ENCODE results near the gene AVPI1. TPM values are rescaled to one million over a fixed set of nuclear protein-coding genes. Genes with fewer than 3 reads are reported as not detected.

Gene AVPI1
- total RNA-seq, 1 experiment from 2014 or later = 6.5 TPM

DNA sequence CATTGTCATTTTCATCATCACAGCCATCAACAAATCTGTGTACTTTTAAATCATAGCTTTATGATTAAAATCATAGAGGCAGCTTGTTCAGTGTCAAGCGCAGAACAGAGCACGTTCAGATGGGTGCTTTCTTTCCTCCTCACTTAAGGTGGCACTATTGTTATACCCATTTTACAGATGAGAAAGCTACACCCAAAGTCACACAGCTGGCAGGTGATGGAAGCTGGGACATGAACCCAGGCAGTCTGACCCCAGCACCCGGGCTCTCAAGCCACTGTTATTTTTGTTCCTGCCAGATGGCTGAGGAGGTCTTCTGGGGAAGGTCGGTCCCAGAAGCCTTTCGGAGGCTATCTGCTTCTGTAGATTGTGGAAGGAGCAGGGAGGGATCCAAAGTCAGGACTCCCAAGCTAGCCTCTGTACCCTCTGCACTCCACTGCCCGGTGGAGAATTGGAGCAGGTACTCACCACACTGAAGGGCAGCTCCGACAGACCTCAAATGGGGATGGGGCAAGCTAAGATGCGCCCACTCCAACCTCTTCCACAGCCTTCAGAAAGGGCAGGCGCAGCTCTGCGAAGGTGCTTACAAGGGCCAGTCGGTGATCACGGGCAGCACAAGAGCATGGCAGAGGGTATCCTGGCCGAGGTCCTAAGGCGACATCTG lies 610 bp downstream of the AVPI1 start:
- H3K79me2 ChIP-seq (ENCODE audit: insufficient read depth, low read length) = no peaks in the 10 kb centered on the region
- peaks cover 12% of the 10 kb centered on the region for H3K27me3 Mint-ChIP-seq (ENCODE audit: low read depth)

More for the DNA sequence above, 610 bp downstream of the AVPI1 start:
- peaks cover 27% of the 10 kb centered on the region in 2 experiments for H3K4me1 Mint-ChIP-seq
- no peak overlapping the region for H4K5ac ChIP-seq (ENCODE audit: insufficient read length, low read depth, low read length)
- peak overlapping the region; percentile 82 to 93 for H3K4me3 Mint-ChIP-seq
- H3K36me3 Mint-ChIP-seq (ENCODE audit: insufficient read depth in 1 of 3, low read depth in 3 of 3) = no peaks in the 10 kb centered on the region; a peak in 2 of 7 replicates
- no peak overlapping the region for H3K27ac ChIP-seq (ENCODE audit: insufficient read length, low read depth, low read length)
- peaks cover 10% of the 10 kb centered on the region for H3K23me2 ChIP-seq (ENCODE audit: insufficient read length, low read depth, low read length, poor library complexity, severe bottlenecking)
- H3K18ac ChIP-seq (ENCODE audit: insufficient read length, low read depth, low read length) = peak overlapping the region; percentile 75
- H3K4me1 ChIP-seq (ENCODE audit: insufficient read depth, low read length) = peaks cover 4% of the 10 kb centered on the region; the same call in 1 of the 2 replicates
- no peak overlapping the region for H2BK5ac ChIP-seq (ENCODE audit: insufficient read length, low read length)
- H2BK120ac ChIP-seq (ENCODE audit: low read depth, low read length, poor library complexity, severe bottlenecking) = no peak overlapping the region
- no peak overlapping the region for H2BK15ac ChIP-seq (ENCODE audit: low read depth, low read length)
- no peaks in the 10 kb centered on the region for H3K9me3 Mint-ChIP-seq
- H3K4me2 ChIP-seq (ENCODE audit: insufficient read depth, insufficient read length, low read length) = peak overlapping the region; percentile 75
- WGBS (ENCODE audit: extremely low coverage, insufficient read length, low lambda C conversion rate) = no CpG with 5 or more reads among the region's 14 CpGs
- no peak overlapping the region for H4K91ac ChIP-seq (ENCODE audit: insufficient read length, low read depth, low read length)
- no peak overlapping the region for H3K4ac ChIP-seq (ENCODE audit: low read depth, low read length)
- H3K23ac ChIP-seq (ENCODE audit: insufficient read length, low read depth, low read length) = no peak overlapping the region
- H3K9me3 ChIP-seq (ENCODE audit: control insufficient read depth, low read depth, low read length) = no peaks in the 10 kb centered on the region
- H3K14ac ChIP-seq (ENCODE audit: insufficient read depth, low read length) = 0 out of 2 replicates have a peak overlapping the region, but pooled peaks have one; percentile 10
- DNase-seq = no peak
- H3K27me3 ChIP-seq (ENCODE audit: insufficient read depth, low read length) = no peaks in the 10 kb centered on the region; the same call in 1 of the 2 replicates
- no peak overlapping the region for H2AK5ac ChIP-seq (ENCODE audit: insufficient read length, low read length)
- H2BK20ac ChIP-seq (ENCODE audit: low read depth, low read length, poor library complexity, severe bottlenecking) = no peak overlapping the region
- H4K8ac ChIP-seq (replicated peaks; ENCODE audit: insufficient read length, low read depth, low read length) = no peak overlapping the region
- TF ChIP-seq, protein P1, sequence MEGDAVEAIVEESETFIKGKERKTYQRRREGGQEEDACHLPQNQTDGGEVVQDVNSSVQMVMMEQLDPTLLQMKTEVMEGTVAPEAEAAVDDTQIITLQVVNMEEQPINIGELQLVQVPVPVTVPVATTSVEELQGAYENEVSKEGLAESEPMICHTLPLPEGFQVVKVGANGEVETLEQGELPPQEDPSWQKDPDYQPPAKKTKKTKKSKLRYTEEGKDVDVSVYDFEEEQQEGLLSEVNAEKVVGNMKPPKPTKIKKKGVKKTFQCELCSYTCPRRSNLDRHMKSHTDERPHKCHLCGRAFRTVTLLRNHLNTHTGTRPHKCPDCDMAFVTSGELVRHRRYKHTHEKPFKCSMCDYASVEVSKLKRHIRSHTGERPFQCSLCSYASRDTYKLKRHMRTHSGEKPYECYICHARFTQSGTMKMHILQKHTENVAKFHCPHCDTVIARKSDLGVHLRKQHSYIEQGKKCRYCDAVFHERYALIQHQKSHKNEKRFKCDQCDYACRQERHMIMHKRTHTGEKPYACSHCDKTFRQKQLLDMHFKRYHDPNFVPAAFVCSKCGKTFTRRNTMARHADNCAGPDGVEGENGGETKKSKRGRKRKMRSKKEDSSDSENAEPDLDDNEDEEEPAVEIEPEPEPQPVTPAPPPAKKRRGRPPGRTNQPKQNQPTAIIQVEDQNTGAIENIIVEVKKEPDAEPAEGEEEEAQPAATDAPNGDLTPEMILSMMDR (conservative IDR thresholded peaks at IDR 0.05) = no peak
- H3K79me1 ChIP-seq (ENCODE audit: insufficient read depth, low read depth, low read length, poor library complexity, severe bottlenecking) = no peaks in the 10 kb centered on the region
- H2AFZ ChIP-seq (ENCODE audit: low read length) = no peak overlapping the region
- H3K9ac ChIP-seq (ENCODE audit: extremely low read depth, insufficient read length, low read length) = peak overlapping the region; percentile 52
- no peak overlapping the region for H2BK12ac ChIP-seq (ENCODE audit: insufficient read length, low read depth, low read length)
- H4K20me1 ChIP-seq (ENCODE audit: control insufficient read depth, insufficient read depth, insufficient read length) = no peaks in the 10 kb centered on the region
- peak overlapping the region in 1 of 3 experiments; percentile 81; a peak in 2 of 7 replicates for H3K27ac Mint-ChIP-seq
- H3K56ac ChIP-seq (ENCODE audit: insufficient read length, low read depth, low read length) = no peak overlapping the region
- H3T11ph ChIP-seq (ENCODE audit: low read length) = no peak overlapping the region

Measured in H9 (cell line).